Epithelial cell of esophagus (primary cell): ENCODE data around the gene IRF2BP2.
A peak's percentile ranks its signal among the peaks of the same experiment; 100 is the strongest.

ENCODE experiments used
- DNase-seq: peaks from one replicate; pipeline ENCODE4 v3.0.0; 2010; ENCODE audit warnings: low read depth
- H3K4me3 ChIP-seq: 2 replicates; pipeline ENCODE4 v1.5.1; 2011; ENCODE audit warnings: mild to moderate bottlenecking, low read length, control low read depth
- CTCF ChIP-seq: IDR thresholded peaks from 2 replicates; pipeline ENCODE4 v1.5.1; 2011; ENCODE audit warnings: low read depth, mild to moderate bottlenecking, low read length, control low read depth, inconsistent platforms; ENCODE audit not compliant: insufficient read depth; ENCODE audit errors: missing control alignments

The IRF2BP2 gene

DNA sequence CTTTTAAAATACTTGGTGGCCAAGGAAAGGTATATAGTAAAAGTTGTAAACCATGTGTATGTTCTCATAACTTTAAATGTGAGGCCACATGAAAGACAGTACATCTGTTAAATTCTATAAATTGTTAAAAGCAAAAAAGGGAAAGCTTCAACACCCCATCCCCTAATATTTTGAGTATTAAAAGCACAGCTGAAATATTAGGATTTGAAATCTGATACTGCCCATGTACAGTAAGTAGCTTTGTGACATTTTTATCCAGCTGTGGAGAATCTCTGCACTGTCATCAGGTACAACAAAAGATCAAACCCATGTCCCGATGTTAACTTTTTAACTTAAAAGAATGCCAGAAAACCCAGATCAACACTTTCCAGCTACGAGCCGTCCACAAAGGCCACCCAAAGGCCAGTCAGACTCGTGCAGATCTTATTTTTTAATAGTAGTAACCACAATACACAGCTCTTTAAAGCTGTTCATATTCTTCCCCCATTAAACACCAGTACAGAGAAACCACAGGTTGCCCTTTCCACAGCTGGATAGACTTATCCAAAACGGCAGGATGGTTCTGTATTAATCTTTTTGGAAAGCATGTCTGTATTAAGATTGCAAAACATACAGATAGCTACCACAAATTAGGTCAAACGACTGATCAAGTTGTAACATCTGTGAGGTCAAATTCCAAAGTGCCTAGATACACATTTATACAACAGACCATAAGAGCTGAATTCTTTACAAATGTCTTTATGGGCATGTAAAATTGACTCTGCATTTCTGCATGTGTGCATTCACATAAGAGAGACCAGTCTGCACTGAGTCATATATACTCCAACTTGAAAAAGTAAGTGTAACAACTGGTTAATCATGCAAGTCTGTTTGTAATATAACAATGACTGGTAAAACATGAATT lies 5.2 kb downstream of the IRF2BP2 start:
- no peak for TF ChIP-seq CTCF
- DNase-seq, result peak; percentile 65
- H3K4me3 ChIP-seq, result peak overlapping the region; percentile 92

- no peak for TF ChIP-seq CTCF
- peak overlapping the region; percentile 92 for H3K4me3 ChIP-seq
- peak; percentile 52 for DNase-seq
These were observed 6.5 kb downstream of the IRF2BP2 start for GRCh38 chr1:234603221-234604204.

GRCh38 chr1:234602334-234603220 lies 7.4 kb downstream of the IRF2BP2 start:
- TF ChIP-seq CTCF, result no peak
- peak overlapping the region; percentile 0 for H3K4me3 ChIP-seq
- peak; percentile 93 for DNase-seq

DNA sequence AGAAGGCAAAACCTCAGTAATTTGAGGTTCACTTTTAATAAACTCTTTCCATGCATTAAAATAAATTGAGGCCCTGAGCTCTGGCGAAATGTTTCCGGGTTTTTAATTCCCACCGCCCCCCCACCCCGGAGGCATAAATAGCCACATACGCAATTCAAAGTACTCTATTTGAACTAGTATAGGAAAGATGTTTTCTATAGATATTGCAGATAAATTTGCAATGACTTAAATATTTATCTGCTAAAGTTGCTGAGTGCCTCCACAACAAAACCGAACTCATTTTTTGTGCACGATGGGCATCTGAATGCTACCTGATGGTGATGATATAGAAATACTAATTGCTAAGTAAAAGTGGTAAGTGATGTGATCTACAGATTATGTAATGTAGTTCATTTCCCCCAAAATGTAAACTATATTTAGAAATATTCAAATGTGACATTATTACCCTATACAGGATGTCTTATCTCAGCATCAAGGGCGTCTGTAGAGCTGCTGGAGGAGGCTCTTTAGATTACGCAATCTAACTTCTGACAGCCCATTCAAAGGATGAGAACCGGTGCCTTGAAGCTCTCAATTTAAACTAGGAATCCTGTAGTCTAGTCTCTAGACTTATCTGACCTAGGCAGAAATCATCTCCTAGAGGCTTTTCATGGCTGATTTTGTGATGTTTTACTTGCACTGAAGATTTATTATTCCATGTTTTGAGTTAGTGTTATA lies 8.5 kb downstream of the IRF2BP2 start:
- DNase-seq, result peak; percentile 61
- H3K4me3 ChIP-seq, result no peak overlapping the region
- no peak for TF ChIP-seq CTCF

DNA sequence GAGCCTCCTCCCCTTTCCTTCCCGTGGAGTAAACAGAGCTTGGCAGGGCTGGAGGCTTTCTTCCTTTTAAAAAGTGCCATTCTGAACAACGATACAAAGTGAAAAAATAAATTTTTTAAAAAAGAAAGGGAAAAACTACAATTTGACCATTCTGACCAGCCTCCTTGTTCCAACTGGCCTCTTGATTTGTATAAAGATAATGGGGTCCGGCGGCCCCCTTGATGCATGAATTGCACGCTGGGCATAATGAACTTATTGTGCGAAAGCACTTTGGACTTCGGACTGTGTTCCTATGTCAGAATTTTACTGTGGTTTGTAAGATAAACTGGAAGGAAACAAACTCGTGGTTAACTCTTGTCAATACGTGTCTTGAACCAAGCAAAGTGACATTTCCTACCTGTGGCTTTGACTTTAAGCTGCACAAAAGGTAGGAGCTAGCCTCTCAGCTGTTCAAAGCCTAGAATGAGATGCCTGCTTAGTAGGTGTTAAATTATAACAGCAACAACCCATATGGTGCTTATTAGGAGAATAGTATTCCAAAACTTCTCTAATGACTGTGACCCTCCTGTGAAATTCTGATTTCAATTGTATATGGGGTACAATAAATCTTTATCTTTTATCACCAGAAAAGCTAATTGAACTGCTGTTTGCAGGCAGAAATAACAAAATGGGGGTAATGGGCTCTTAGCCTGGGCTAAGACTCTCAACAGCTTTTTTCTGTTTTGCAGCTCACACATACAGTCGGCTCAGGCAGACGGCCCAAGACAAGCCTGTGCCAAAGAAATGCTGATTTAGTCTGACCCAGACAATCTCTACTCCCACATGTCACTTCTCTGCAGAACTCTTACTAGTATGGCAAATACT lies 9.3 kb downstream of the IRF2BP2 start:
- H3K4me3 ChIP-seq, result peak overlapping the region; percentile 37
- DNase-seq, result peak; percentile 35
- no peak for TF ChIP-seq CTCF
